SK-N-SH (cell line): ENCODE data around the gene TMEM214. TPM values are rescaled to one million over a fixed set of nuclear protein-coding genes. Genes with fewer than 3 reads are reported as not detected.

Experiments
- CTCF ChIA-PET: fragments of 300-600, 350-600 bp; formaldehyde crosslinking; extraction: SDS; loops from one replicate; lab custom pipeline; 2021; lab: Yijun Ruan, JAX
- POLR2A ChIA-PET: fragments of 350-600 bp; sonication (Branson Sonifier 250); formaldehyde crosslinking; extraction: SDS; loops from one replicate; lab custom pipeline; 2020; ENCODE audit warnings: antibody characterized with exemption, inconsistent platforms; lab: Yijun Ruan, JAX
- DNase-seq: peaks from one replicate; pipeline ENCODE4 v3.0.0; 2012
- H2AFZ ChIP-seq: fragments of 200-600 bp; sonication (generic); 2 replicates; pipeline ENCODE4 v1.8.1; 2016; ENCODE audit warnings: antibody characterized with exemption, mild to moderate bottlenecking, low read depth
- H3F3A ChIP-seq: fragments of 200-600 bp; sonication (generic); replicated peaks from 2 replicates; pipeline ENCODE3; 2016; ENCODE audit warnings: antibody characterized with exemption, mild to moderate bottlenecking; ENCODE audit not compliant: insufficient read depth
- H3K27ac ChIP-seq, 2 experiments: fragments of 200-500 bp in 1 of 2; fragments of 200-600 bp in 1 of 2; sonication (Bioruptor generic) in 1 of 2; sonication (generic), shearing (Covaris generic) in 1 of 2; 2 replicates each; pipeline versions ENCODE4 v1.5.1 to v1.6.1; 2014 to 2016; ENCODE audit warnings: low read depth in 2 of 2, inconsistent platforms in 1 of 2, low read length in 1 of 2, mild to moderate bottlenecking in 1 of 2, mixed read lengths in 1 of 2
- H3K27me3 ChIP-seq: fragments of 200-600 bp; sonication (generic), shearing (Covaris generic); 2 replicates; pipeline ENCODE4 v1.6.1; 2016; ENCODE audit warnings: mixed run types; ENCODE audit not compliant: insufficient read depth
- H3K36me3 ChIP-seq, 2 experiments: fragments of 200-500 bp in 1 of 2; fragments of 200-600 bp in 1 of 2; sonication (Bioruptor generic) in 1 of 2; sonication (generic) in 1 of 2; replicated peaks in 1 of 2; 2 replicates each; pipeline versions ENCODE3 to v1.5.1; 2014 to 2016; ENCODE audit warnings: low read length in 1 of 2, mild to moderate bottlenecking in 1 of 2; ENCODE audit not compliant: insufficient read depth in 2 of 2, control insufficient read depth in 1 of 2
- H3K4me1 ChIP-seq, 2 experiments: fragments of 200-500 bp in 1 of 2; fragments of 200-600 bp in 1 of 2; sonication (Bioruptor generic) in 1 of 2; sonication (generic), shearing (Covaris generic) in 1 of 2; 2 replicates each; pipeline versions ENCODE4 v1.5.1 to v1.6.1; 2014 to 2016; ENCODE audit warnings: low read depth in 1 of 2, low read length in 1 of 2, mixed run types in 1 of 2; ENCODE audit not compliant: insufficient read depth in 2 of 2, control insufficient read depth in 1 of 2
- H3K4me2 ChIP-seq: fragments of 200-600 bp; sonication (generic), shearing (Covaris generic); 2 replicates; pipeline ENCODE4 v1.6.1; 2017; ENCODE audit warnings: mixed run types
- H3K4me3 ChIP-seq, 2 experiments: fragments of 200-500 bp in 1 of 2; fragments of 200-600 bp in 1 of 2; sonication (Bioruptor generic) in 1 of 2; sonication (generic), shearing (Covaris generic) in 1 of 2; 2 replicates each; pipeline versions ENCODE4 v1.5.1 to v1.8.1; 2014 to 2016; ENCODE audit warnings: low read depth in 2 of 2, inconsistent platforms in 1 of 2, low read length in 1 of 2, mild to moderate bottlenecking in 1 of 2, mixed read lengths in 1 of 2, moderate library complexity in 1 of 2
- H3K79me2 ChIP-seq: fragments of 200-600 bp; sonication (generic); 2 replicates; pipeline ENCODE4 v1.8.1; 2017; ENCODE audit warnings: mild to moderate bottlenecking; ENCODE audit not compliant: insufficient read depth
- H3K9ac ChIP-seq: fragments of 200-600 bp; sonication (generic); 2 replicates; pipeline ENCODE4 v1.6.1; 2017; ENCODE audit warnings: mixed run types
- H3K9me2 ChIP-seq: fragments of 200-600 bp; sonication (generic); 2 replicates; pipeline ENCODE4 v1.6.1; 2017; ENCODE audit warnings: mixed run types
- H3K9me3 ChIP-seq: fragments of 200-600 bp; sonication (generic); 2 replicates; pipeline ENCODE4 v1.6.1; 2017; ENCODE audit warnings: mixed run types, mild to moderate bottlenecking, moderate library complexity
- H4K20me1 ChIP-seq: fragments of 200-600 bp; sonication (generic); 2 replicates; pipeline ENCODE4 v1.6.1; 2017; ENCODE audit warnings: mild to moderate bottlenecking, mixed run types; ENCODE audit not compliant: insufficient read depth
- ELF1 ChIP-seq: IDR thresholded peaks from 2 replicates; pipeline ENCODE4 v1.4.0; 2012
- EP300 ChIP-seq, 2 experiments: IDR thresholded peaks; 2 replicates each; pipeline versions ENCODE4 v1.4.0 to v1.6.1; 2012; ENCODE audit warnings: borderline replicate concordance in 1 of 2, low read depth in 1 of 2, low read length in 1 of 2
- EZH2phosphoT487 ChIP-seq: fragments of 200-600 bp; sonication (generic); IDR thresholded peaks from 2 replicates; pipeline ENCODE4 v1.6.1; 2017; ENCODE audit warnings: low read depth, mixed run types, mild to moderate bottlenecking, antibody characterized with exemption, moderate library complexity, borderline replicate concordance
- FOXM1 ChIP-seq: IDR thresholded peaks from 2 replicates; pipeline ENCODE4 v1.4.0; 2012; ENCODE audit warnings: low read depth, mild to moderate bottlenecking
- GATA2 ChIP-seq: sonication (generic); formaldehyde crosslinking; IDR thresholded peaks from 2 replicates; pipeline ENCODE4 v1.5.0; 2020; ENCODE audit warnings: mild to moderate bottlenecking, missing genetic modification reagents
- JUND ChIP-seq: IDR thresholded peaks from 2 replicates; pipeline ENCODE4 v1.4.0; 2012
- MEF2A ChIP-seq: IDR thresholded peaks from 2 replicates; pipeline ENCODE4 v1.4.0; 2012; ENCODE audit warnings: low read depth, borderline replicate concordance
- MXI1 ChIP-seq: IDR thresholded peaks from 2 replicates; pipeline ENCODE4 v1.6.1; 2012; ENCODE audit warnings: mild to moderate bottlenecking, low read depth, low read length, improper control_type of control experiment
- NRF1 ChIP-seq: IDR thresholded peaks from 2 replicates; pipeline ENCODE4 v1.6.1; 2012; ENCODE audit warnings: low read depth, mild to moderate bottlenecking, low read length
- POLR2AphosphoS5 ChIP-seq: IDR thresholded peaks from 2 replicates; pipeline ENCODE4 v1.6.1; 2012; ENCODE audit warnings: low read depth, low read length
- RAD21 ChIP-seq: IDR thresholded peaks from 2 replicates; pipeline ENCODE4 v1.6.1; 2012; ENCODE audit warnings: mild to moderate bottlenecking, low read length
- RCOR1 ChIP-seq: fragments of 150-350 bp; IDR thresholded peaks from 2 replicates; pipeline ENCODE4 v1.6.1; 2017; ENCODE audit warnings: antibody characterized with exemption, low read length
- RFX5 ChIP-seq: IDR thresholded peaks from 2 replicates; pipeline ENCODE4 v1.6.1; 2012; ENCODE audit warnings: mild to moderate bottlenecking, improper control_type of control experiment, low read length
- RXRA ChIP-seq: IDR thresholded peaks from 2 replicates; pipeline ENCODE4 v1.4.0; 2012; ENCODE audit warnings: low read depth, mild to moderate bottlenecking, borderline replicate concordance
- SMC3 ChIP-seq: IDR thresholded peaks from 2 replicates; pipeline ENCODE4 v1.6.1; 2012; ENCODE audit warnings: low read depth, low read length, improper control_type of control experiment
- TAF1 ChIP-seq: IDR thresholded peaks from 2 replicates; pipeline ENCODE4 v1.6.1; 2012; ENCODE audit warnings: low read depth, mild to moderate bottlenecking, low read length, moderate library complexity, borderline replicate concordance
- TCF12 ChIP-seq: IDR thresholded peaks from 2 replicates; pipeline ENCODE4 v1.4.0; 2012
- TEAD4 ChIP-seq: IDR thresholded peaks from 2 replicates; pipeline ENCODE4 v1.4.0; 2012; ENCODE audit warnings: mild to moderate bottlenecking, borderline replicate concordance; ENCODE audit not compliant: insufficient read depth
- USF1 ChIP-seq: IDR thresholded peaks from 2 replicates; pipeline ENCODE4 v1.4.0; 2012; ENCODE audit warnings: low read depth, borderline replicate concordance
- YY1 ChIP-seq: IDR thresholded peaks from 2 replicates; pipeline ENCODE4 v1.4.0; 2012; ENCODE audit warnings: low read depth, mild to moderate bottlenecking
- WGBS: methylation state at CpG from one replicate; pipeline ENCODE4 v1.1.6; 2017; ENCODE audit warnings: low lambda C conversion rate; 5-methylcytosine and 5-hydroxymethylcytosine counted together
- polyA plus RNA-seq, 3 experiments: library from polyadenylated mRNA; depleted of rRNA; stranded (reverse); fragments of >200 nt; gene quantifications; 2 replicates each; pipeline ENCODE4 v1.2.3, GENCODE V29; 2012
- TF ChIP-seq, protein P1 (sequence below): IDR thresholded peaks from 2 replicates; pipeline ENCODE4 v1.4.0; 2012; ENCODE audit warnings: low read depth, borderline replicate concordance
- TF ChIP-seq, protein P2 (sequence below): fragments of 150-350 bp; IDR thresholded peaks from 2 replicates; pipeline ENCODE4 v1.6.1; 2017; ENCODE audit warnings: antibody characterized with exemption, low read length, low read depth, borderline replicate concordance

TMEM214 gene
- polyA plus RNA-seq, 1 of the 3 experiments (the other 2 are of a cell fraction), result 69.4 TPM

GRCh38 chr2:27069436-27069835, 36.7 kb downstream of the TMEM214 start:
- peaks cover 43 to 45% of the 10 kb centered on the region in 2 experiments for H3K36me3 ChIP-seq
- H3K9ac ChIP-seq, result peak overlapping the region; percentile 94
- no peak for DNase-seq
- peaks cover 67% of the 10 kb centered on the region for H3K79me2 ChIP-seq
- TF ChIP-seq RFX5 (no peak), RXRA (no peak), YY1 (no peak), NRF1 (no peak), RCOR1 (no peak), FOXM1 (no peak), MXI1 (no peak), SMC3 (no peak), GATA2 (CRISPR knock-in tag) (no peak), JUND (no peak), TAF1 (no peak)
- TF ChIP-seq, protein P1, sequence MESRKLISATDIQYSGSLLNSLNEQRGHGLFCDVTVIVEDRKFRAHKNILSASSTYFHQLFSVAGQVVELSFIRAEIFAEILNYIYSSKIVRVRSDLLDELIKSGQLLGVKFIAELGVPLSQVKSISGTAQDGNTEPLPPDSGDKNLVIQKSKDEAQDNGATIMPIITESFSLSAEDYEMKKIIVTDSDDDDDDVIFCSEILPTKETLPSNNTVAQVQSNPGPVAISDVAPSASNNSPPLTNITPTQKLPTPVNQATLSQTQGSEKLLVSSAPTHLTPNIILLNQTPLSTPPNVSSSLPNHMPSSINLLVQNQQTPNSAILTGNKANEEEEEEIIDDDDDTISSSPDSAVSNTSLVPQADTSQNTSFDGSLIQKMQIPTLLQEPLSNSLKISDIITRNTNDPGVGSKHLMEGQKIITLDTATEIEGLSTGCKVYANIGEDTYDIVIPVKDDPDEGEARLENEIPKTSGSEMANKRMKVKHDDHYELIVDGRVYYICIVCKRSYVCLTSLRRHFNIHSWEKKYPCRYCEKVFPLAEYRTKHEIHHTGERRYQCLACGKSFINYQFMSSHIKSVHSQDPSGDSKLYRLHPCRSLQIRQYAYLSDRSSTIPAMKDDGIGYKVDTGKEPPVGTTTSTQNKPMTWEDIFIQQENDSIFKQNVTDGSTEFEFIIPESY, result no peak
- TF ChIP-seq, protein P2, sequence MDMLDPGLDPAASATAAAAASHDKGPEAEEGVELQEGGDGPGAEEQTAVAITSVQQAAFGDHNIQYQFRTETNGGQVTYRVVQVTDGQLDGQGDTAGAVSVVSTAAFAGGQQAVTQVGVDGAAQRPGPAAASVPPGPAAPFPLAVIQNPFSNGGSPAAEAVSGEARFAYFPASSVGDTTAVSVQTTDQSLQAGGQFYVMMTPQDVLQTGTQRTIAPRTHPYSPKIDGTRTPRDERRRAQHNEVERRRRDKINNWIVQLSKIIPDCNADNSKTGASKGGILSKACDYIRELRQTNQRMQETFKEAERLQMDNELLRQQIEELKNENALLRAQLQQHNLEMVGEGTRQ, result no peak
- TF ChIP-seq, all 33 proteins: peak for 0
- Histone ChIP-seq H3F3A (peaks cover 16% of the 10 kb centered on the region), H3K9me3 (no peaks in the 10 kb centered on the region), H3K4me1 (peaks cover 33 to 48% of the 10 kb centered on the region in 2 experiments), H3K9me2 (no peaks in the 10 kb centered on the region), H4K20me1 (peaks cover 14% of the 10 kb centered on the region), H3K27ac (no peak overlapping the region), H3K27me3 (no peaks in the 10 kb centered on the region), H2AFZ (no peak overlapping the region), H3K4me3 (peak overlapping the region in 1 of 2 experiments; percentile 98; a peak in 3 of 4 replicates), H3K4me2 (peak overlapping the region; percentile 88)
- ChIA-PET POLR2A (interaction anchor here (1.9 to 2.2 kb wide), 2 partner anchors 18 to 34 kb away, joined by 4 to 8 read pairs; partner anchors contain the start of gene AGBL5), CTCF (interaction anchor here (0.6 to 18.5 kb wide), 5 partner anchors 10 to 214 kb away, joined by 3 to 227 read pairs (median 9); partner anchors contain the start of genes AGBL5, EMILIN1 and KHK)
- WGBS, result 92% methylated on average over 2 of the region's 6 CpGs

- peak overlapping the region; percentile 94 for H3K9ac ChIP-seq
- peak overlapping the region; percentile 88 for H3K4me2 ChIP-seq
- H3K9me3 ChIP-seq, result no peaks in the 10 kb centered on the region
- 78% methylated on average over 8 of the region's 8 CpGs for WGBS
- peaks cover 63% of the 10 kb centered on the region for H3K79me2 ChIP-seq
- H3K4me3 ChIP-seq, result peak overlapping the region; percentile 97 to 98
- peaks cover 43 to 44% of the 10 kb centered on the region in 2 experiments for H3K36me3 ChIP-seq
- ChIA-PET CTCF (interaction anchor here (0.6 to 18.5 kb wide), 5 partner anchors 8 to 214 kb away, joined by 3 to 227 read pairs (median 7); partner anchors contain the start of genes AGBL5, EMILIN1 and KHK), POLR2A (interaction anchor here (1.7 to 5.7 kb wide), 2 partner anchors 19 to 37 kb away, joined by 6 to 80 read pairs; partner anchors contain the start of genes AGBL5 and TMEM214)
- DNase-seq, result no peak
- no peaks in the 10 kb centered on the region for H3K9me2 ChIP-seq
- TF ChIP-seq SMC3, result no peak
- TF ChIP-seq JUND, result no peak
- no peak for TF ChIP-seq RFX5
- TF ChIP-seq TEAD4, result no peak
- no peak for TF ChIP-seq TAF1
- no peak for TF ChIP-seq MEF2A
- no peak for TF ChIP-seq NRF1
- no peak for TF ChIP-seq EP300 (IDR thresholded peaks at IDR 0.05; ENCODE audit: borderline replicate concordance in 1 of 2, low read depth in 1 of 2, low read length in 1 of 2)
- TF ChIP-seq USF1, result no peak
- TF ChIP-seq YY1, result no peak
- TF ChIP-seq POLR2AphosphoS5, result no peak
- TF ChIP-seq RAD21, result no peak
- TF ChIP-seq EZH2phosphoT487, result no peak
- TF ChIP-seq RXRA, result no peak
- TF ChIP-seq ELF1, result no peak
- TF ChIP-seq FOXM1, result no peak
- no peak for TF ChIP-seq TCF12
- H4K20me1 ChIP-seq, result peaks cover 14% of the 10 kb centered on the region
- H3K27ac ChIP-seq, result peak overlapping the region in 1 of 2 experiments; percentile 19; a peak in 1 of 4 replicates
- H3F3A ChIP-seq, result peaks cover 11% of the 10 kb centered on the region
- H3K27me3 ChIP-seq, result no peaks in the 10 kb centered on the region
- H2AFZ ChIP-seq, result no peak overlapping the region
- peaks cover 39 to 54% of the 10 kb centered on the region in 2 experiments for H3K4me1 ChIP-seq
Measured at GRCh38 chr2:27069961-27070618, 37.3 kb downstream of the TMEM214 start.
